IMR-90 (cell line): Measurements from ENCODE around the gene PRKCA. TPM values are rescaled to one million over a fixed set of nuclear protein-coding genes. Genes with fewer than 3 reads are reported as not detected.

Experiments used
- ATAC-seq: fragments of 200-7000 bp; cut with Tn5 transposase; 2 replicates; pipeline ENCODE4 v1.9.1; 2020; ENCODE audit warnings: low read depth, mild to moderate bottlenecking, moderate library complexity
- BruUV-seq: library from RNA; stranded (reverse); fragments of 400-500 nt; replicated peaks from 2 replicates; lab custom pipeline; 2021; lab: Mats Ljungman, UMichigan
- CTCF ChIA-PET: fragments of 300-600 bp; formaldehyde crosslinking; extraction: SDS; loops from one replicate; lab custom pipeline; 2021; ENCODE audit warnings: antibody characterized with exemption; lab: Yijun Ruan, JAX
- POLR2A ChIA-PET: fragments of 300-600 bp; sonication (Branson Sonifier 250); formaldehyde crosslinking; loops from one replicate; lab custom pipeline; 2022; ENCODE audit warnings: antibody characterized with exemption; ENCODE audit not compliant: unreplicated experiment; lab: Charles Lee
- DNase-seq: peaks from one replicate; pipeline ENCODE4 v3.0.0; 2013
- H2AFZ ChIP-seq: replicated peaks from 2 replicates; pipeline ENCODE3; 2013; ENCODE audit warnings: low read length, mild to moderate bottlenecking; ENCODE audit not compliant: poor library complexity
- H2AK5ac ChIP-seq: 2 replicates; pipeline ENCODE4 v1.6.1; 2013; ENCODE audit warnings: low read depth, low read length, inconsistent platforms
- H2AK9ac ChIP-seq: replicated peaks from 2 replicates; pipeline ENCODE3; 2013; ENCODE audit warnings: mild to moderate bottlenecking, low read depth, low read length, moderate library complexity; ENCODE audit not compliant: poor library complexity
- H2BK120ac ChIP-seq: 2 replicates; pipeline ENCODE4 v1.6.1; 2013; ENCODE audit warnings: low read depth, low read length, inconsistent platforms
- H2BK15ac ChIP-seq: 3 replicates; pipeline ENCODE4 v1.6.1; 2013; ENCODE audit warnings: low read depth, low read length, inconsistent platforms
- H2BK20ac ChIP-seq: 2 replicates; pipeline ENCODE4 v1.6.1; 2013; ENCODE audit warnings: low read depth, mild to moderate bottlenecking, inconsistent platforms, low read length, moderate library complexity
- H2BK5ac ChIP-seq: 2 replicates; pipeline ENCODE4 v1.6.1; 2013; ENCODE audit warnings: mild to moderate bottlenecking, low read depth, low read length, inconsistent platforms; ENCODE audit not compliant: poor library complexity, severe bottlenecking
- H3K14ac ChIP-seq: replicated peaks from 2 replicates; pipeline ENCODE4 v1.6.1; 2013; ENCODE audit warnings: low read depth, low read length, inconsistent platforms
- H3K18ac ChIP-seq: 2 replicates; pipeline ENCODE4 v1.6.1; 2013; ENCODE audit warnings: low read depth, low read length, control low read depth
- H3K23ac ChIP-seq: 2 replicates; pipeline ENCODE4 v1.6.1; 2013; ENCODE audit warnings: low read depth, low read length, inconsistent platforms
- H3K27ac ChIP-seq: 2 replicates; pipeline ENCODE4 v1.5.1; 2013; ENCODE audit warnings: mild to moderate bottlenecking, control low read depth, low read length; ENCODE audit not compliant: insufficient read depth
- H3K27me3 ChIP-seq: 2 replicates; pipeline ENCODE4 v1.6.1; 2013; ENCODE audit warnings: low read length; ENCODE audit not compliant: control insufficient read depth, insufficient read depth
- H3K36me3 ChIP-seq: 2 replicates; pipeline ENCODE4 v1.6.1; 2013; ENCODE audit warnings: low read length, mixed read lengths; ENCODE audit not compliant: control insufficient read depth, insufficient read depth
- H3K4ac ChIP-seq: 2 replicates; pipeline ENCODE4 v1.6.1; 2013; ENCODE audit warnings: low read depth, low read length, inconsistent platforms
- H3K4me1 ChIP-seq: 2 replicates; pipeline ENCODE4 v1.6.1; 2013; ENCODE audit warnings: low read length, mixed read lengths; ENCODE audit not compliant: control insufficient read depth, insufficient read depth
- H3K4me2 ChIP-seq: 2 replicates; pipeline ENCODE4 v1.6.1; 2013; ENCODE audit warnings: low read depth, mild to moderate bottlenecking, control low read depth, low read length, moderate library complexity
- H3K4me3 ChIP-seq: 2 replicates; pipeline ENCODE4 v1.5.1; 2013; ENCODE audit warnings: low read depth, mild to moderate bottlenecking, control low read depth, low read length, moderate library complexity; ENCODE audit not compliant: insufficient read depth
- H3K56ac ChIP-seq: 2 replicates; pipeline ENCODE4 v1.6.1; 2013; ENCODE audit warnings: low read length, inconsistent platforms; ENCODE audit not compliant: insufficient read depth; ENCODE audit errors: extremely low read depth
- H3K79me1 ChIP-seq, 2 experiments: 2 replicates each; pipeline ENCODE4 v1.6.1; 2013; ENCODE audit warnings: low read length in 2 of 2, inconsistent platforms in 1 of 2, low read depth in 1 of 2
- H3K9ac ChIP-seq: 2 replicates; pipeline ENCODE4 v1.6.1; 2013; ENCODE audit warnings: low read depth, low read length, control low read depth
- H3K9me1 ChIP-seq: 2 replicates; pipeline ENCODE4 v1.6.1; 2013; ENCODE audit warnings: low read length, inconsistent platforms; ENCODE audit not compliant: insufficient read depth
- H3K9me3 ChIP-seq: 2 replicates; pipeline ENCODE4 v1.6.1; 2013; ENCODE audit warnings: low read length; ENCODE audit not compliant: control insufficient read depth, insufficient read depth
- H4K20me1 ChIP-seq: 2 replicates; pipeline ENCODE4 v1.6.1; 2013; ENCODE audit warnings: low read length, inconsistent platforms; ENCODE audit not compliant: insufficient read depth
- H4K5ac ChIP-seq: 2 replicates; pipeline ENCODE4 v1.6.1; 2013; ENCODE audit warnings: mild to moderate bottlenecking, low read depth, low read length, control low read depth
- H4K8ac ChIP-seq, 2 experiments: 2 replicates each; pipeline ENCODE4 v1.6.1; 2013; ENCODE audit warnings: low read depth in 2 of 2, low read length in 2 of 2, control low read depth in 1 of 2, inconsistent platforms in 1 of 2
- H4K91ac ChIP-seq: 2 replicates; pipeline ENCODE4 v1.6.1; 2013; ENCODE audit warnings: low read depth, low read length, inconsistent platforms; ENCODE audit not compliant: insufficient read depth
- BHLHE40 ChIP-seq: fragments of 150-350 bp; IDR thresholded peaks from 2 replicates; pipeline ENCODE4 v1.6.1; 2016; ENCODE audit warnings: mild to moderate bottlenecking, low read depth, low read length
- CEBPB ChIP-seq: IDR thresholded peaks from 2 replicates; pipeline ENCODE4 v1.6.1; 2012; ENCODE audit warnings: low read depth, low read length, improper control_type of control experiment
- CHD1 ChIP-seq: IDR thresholded peaks from 2 replicates; pipeline ENCODE4 v1.6.1; 2012; ENCODE audit warnings: low read depth, low read length, improper control_type of control experiment
- CTCF ChIP-seq: conservative IDR thresholded peaks from 2 replicates; pipeline ENCODE4 v1.5.1; 2012; ENCODE audit warnings: mild to moderate bottlenecking, low read depth, low read length, improper control_type of control experiment
- FOS ChIP-seq: fragments of 150-350 bp; IDR thresholded peaks from 2 replicates; pipeline ENCODE4 v1.6.1; 2016; ENCODE audit warnings: low read depth, low read length
- MAFK ChIP-seq: IDR thresholded peaks from 2 replicates; pipeline ENCODE4 v1.6.1; 2012; ENCODE audit warnings: low read depth, low read length, improper control_type of control experiment
- MAZ ChIP-seq: IDR thresholded peaks from 2 replicates; pipeline ENCODE4 v1.6.1; 2012; ENCODE audit warnings: low read depth, mild to moderate bottlenecking, low read length, improper control_type of control experiment, moderate library complexity, borderline replicate concordance
- MXI1 ChIP-seq: IDR thresholded peaks from 2 replicates; pipeline ENCODE4 v1.6.1; 2012; ENCODE audit warnings: low read depth, mild to moderate bottlenecking, low read length, moderate library complexity, borderline replicate concordance
- NFE2L2 ChIP-seq: fragments of 150-350 bp; IDR thresholded peaks from 2 replicates; pipeline ENCODE4 v1.6.1; 2016; ENCODE audit warnings: low read depth, mild to moderate bottlenecking, low read length
- POLR2A ChIP-seq: IDR thresholded peaks from 2 replicates; pipeline ENCODE4 v1.6.1; 2012; ENCODE audit warnings: mild to moderate bottlenecking, low read depth, low read length
- RAD21 ChIP-seq: IDR thresholded peaks from 2 replicates; pipeline ENCODE4 v1.6.1; 2012; ENCODE audit warnings: low read length, improper control_type of control experiment
- RCOR1 ChIP-seq: IDR thresholded peaks from 2 replicates; pipeline ENCODE4 v1.6.1; 2012; ENCODE audit warnings: mild to moderate bottlenecking, low read length, improper control_type of control experiment; ENCODE audit not compliant: insufficient replicate concordance
- RFX5 ChIP-seq: IDR thresholded peaks from 2 replicates; pipeline ENCODE4 v1.8.0; 2012; ENCODE audit warnings: low read depth, mild to moderate bottlenecking, low read length, moderate library complexity
- SMC3 ChIP-seq: fragments of 150-350 bp; IDR thresholded peaks from 2 replicates; pipeline ENCODE4 v1.6.1; 2016; ENCODE audit warnings: low read depth, mild to moderate bottlenecking, antibody characterized with exemption, low read length, moderate library complexity
- USF2 ChIP-seq: fragments of 150-350 bp; IDR thresholded peaks from 2 replicates; pipeline ENCODE4 v1.6.1; 2017; ENCODE audit warnings: mild to moderate bottlenecking, antibody characterized with exemption, low read length, low read depth
- WGBS, 2 experiments: methylation state at CpG; one replicate each; pipeline versions ENCODE4 v1.1.5 to v1.1.7; 2013; ENCODE audit warnings: missing lambda C conversion rate in 2 of 2; ENCODE audit not compliant: insufficient read length in 1 of 2; ENCODE audit errors: extremely low coverage in 2 of 2; 5-methylcytosine and 5-hydroxymethylcytosine counted together
- dilution Hi-C: fragments of 300-500 bp; cut with HindIII; formaldehyde crosslinking; loops from one replicate; pipeline ENCODE4 v1.14.3; 2018; ENCODE audit warnings: low sequenced_read_pairs; ENCODE audit not compliant: unreplicated experiment
- in situ Hi-C: fragments of 300-500 bp; cut with MboI; formaldehyde crosslinking; loops from 3 replicates; pipeline ENCODE4 v1.14.3; 2019; ENCODE audit warnings: low sequenced_read_pairs, inconsistent platforms, mixed read lengths
- intact Hi-C: fragments of 100-400 bp; cut with micrococcal nuclease; formaldehyde crosslinking; loops from 2 replicates; pipeline ENCODE4 v1.10.0; 2022
- polyA plus RNA-seq, 3 experiments: library from polyadenylated mRNA; depleted of rRNA; stranded (reverse); fragments of >200 nt; gene quantifications; 2 replicates each; pipeline ENCODE4 v1.2.3, GENCODE V29; 2012; ENCODE audit warnings: low replicate concordance in 1 of 3
- total RNA-seq: library from RNA; depleted of rRNA; stranded (reverse); fragments of >200 nt; gene quantifications from 2 replicates; pipeline ENCODE4 v1.2.3, GENCODE V29; 2012
- TF ChIP-seq, protein P1 (sequence below): fragments of 150-350 bp; IDR thresholded peaks from 2 replicates; pipeline ENCODE4 v1.6.1; 2016; ENCODE audit warnings: low read depth, mild to moderate bottlenecking, low read length, moderate library complexity, borderline replicate concordance

PRKCA gene
- total and polyA plus RNA-seq, 2 of the 4 experiments (the other 2 are of a cell fraction): 31.0 to 46.0 TPM

DNA sequence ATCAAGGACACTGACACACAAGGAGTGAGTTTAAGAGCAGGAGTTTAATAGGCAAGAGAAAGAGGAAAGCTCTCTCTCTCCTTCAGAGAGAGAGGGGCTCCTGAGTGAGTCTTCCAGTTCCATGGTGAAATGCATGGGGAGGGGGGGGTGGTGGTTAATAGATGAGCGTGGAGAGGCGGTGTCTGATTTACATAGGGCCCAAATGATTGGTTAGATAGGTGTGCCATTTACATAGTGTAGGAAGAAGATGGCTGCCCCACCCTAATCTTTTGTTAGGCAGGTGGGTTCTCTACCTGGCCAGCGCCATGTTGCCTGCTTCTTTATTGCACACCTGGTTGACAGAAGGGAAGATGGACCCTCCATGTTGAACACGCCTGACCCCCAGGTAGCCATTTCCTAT, 282.5 kb downstream of the PRKCA start:
- BruUV-seq: no TSS peak
- ATAC-seq (no peak), DNase-seq (no peak)
- Histone ChIP-seq H4K8ac (no peak overlapping the region), H3K4ac (no peak overlapping the region), H3K4me3 (no peak overlapping the region), H3K4me1 (peaks cover 4% of the 10 kb centered on the region), H2AK5ac (no peak overlapping the region), H3K18ac (no peak overlapping the region), H3K9ac (no peak overlapping the region), H3K56ac (no peak overlapping the region), H3K9me1 (peaks cover 16% of the 10 kb centered on the region), H2AK9ac (no peak overlapping the region), H2BK120ac (no peak overlapping the region), H2AFZ (no peak overlapping the region), H2BK5ac (no peak overlapping the region), H4K20me1 (peaks cover 34% of the 10 kb centered on the region), H3K14ac (no peak overlapping the region), H4K91ac (no peak overlapping the region), H3K27me3 (no peaks in the 10 kb centered on the region), H3K23ac (no peak overlapping the region), H3K4me2 (no peak overlapping the region), H3K27ac (no peak overlapping the region), H2BK20ac (no peak overlapping the region), H3K36me3 (no peaks in the 10 kb centered on the region), H2BK15ac (no peak overlapping the region), H3K9me3 (no peaks in the 10 kb centered on the region), H4K5ac (no peak overlapping the region), H3K79me1 (peaks cover 47 to 65% of the 10 kb centered on the region in 2 experiments)
- POLR2A ChIA-PET: no interaction called here
- TF ChIP-seq, protein P1, sequence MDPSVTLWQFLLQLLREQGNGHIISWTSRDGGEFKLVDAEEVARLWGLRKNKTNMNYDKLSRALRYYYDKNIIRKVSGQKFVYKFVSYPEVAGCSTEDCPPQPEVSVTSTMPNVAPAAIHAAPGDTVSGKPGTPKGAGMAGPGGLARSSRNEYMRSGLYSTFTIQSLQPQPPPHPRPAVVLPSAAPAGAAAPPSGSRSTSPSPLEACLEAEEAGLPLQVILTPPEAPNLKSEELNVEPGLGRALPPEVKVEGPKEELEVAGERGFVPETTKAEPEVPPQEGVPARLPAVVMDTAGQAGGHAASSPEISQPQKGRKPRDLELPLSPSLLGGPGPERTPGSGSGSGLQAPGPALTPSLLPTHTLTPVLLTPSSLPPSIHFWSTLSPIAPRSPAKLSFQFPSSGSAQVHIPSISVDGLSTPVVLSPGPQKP: no peak
- TF ChIP-seq CTCF (no peak), FOS (no peak), RAD21 (no peak), MAZ (no peak), RCOR1 (no peak), MAFK (no peak), USF2 (no peak), NFE2L2 (no peak), RFX5 (no peak), POLR2A (no peak), SMC3 (no peak), CEBPB (no peak), BHLHE40 (no peak), MXI1 (no peak), CHD1 (no peak)
- intact Hi-C loops (no loop called here), in situ Hi-C loops (no loop called here), dilution Hi-C loops (no loop called here)
- WGBS, 2 experiments: 100% methylated on average over 2 of the region's 4 CpGs; no CpG with 5 or more reads in 1 of the 2 experiments
- CTCF ChIA-PET: no interaction called here
